SHP77 treated with DMSO at 0.1 percent for 48 hours (cell line): ENCODE measurements around the gene TRMU.

ENCODE experiments used
- DNase-seq: peaks from one replicate; lab custom pipeline; 2025; lab: John Stamatoyannopoulos, UW

The TRMU gene

DNA sequence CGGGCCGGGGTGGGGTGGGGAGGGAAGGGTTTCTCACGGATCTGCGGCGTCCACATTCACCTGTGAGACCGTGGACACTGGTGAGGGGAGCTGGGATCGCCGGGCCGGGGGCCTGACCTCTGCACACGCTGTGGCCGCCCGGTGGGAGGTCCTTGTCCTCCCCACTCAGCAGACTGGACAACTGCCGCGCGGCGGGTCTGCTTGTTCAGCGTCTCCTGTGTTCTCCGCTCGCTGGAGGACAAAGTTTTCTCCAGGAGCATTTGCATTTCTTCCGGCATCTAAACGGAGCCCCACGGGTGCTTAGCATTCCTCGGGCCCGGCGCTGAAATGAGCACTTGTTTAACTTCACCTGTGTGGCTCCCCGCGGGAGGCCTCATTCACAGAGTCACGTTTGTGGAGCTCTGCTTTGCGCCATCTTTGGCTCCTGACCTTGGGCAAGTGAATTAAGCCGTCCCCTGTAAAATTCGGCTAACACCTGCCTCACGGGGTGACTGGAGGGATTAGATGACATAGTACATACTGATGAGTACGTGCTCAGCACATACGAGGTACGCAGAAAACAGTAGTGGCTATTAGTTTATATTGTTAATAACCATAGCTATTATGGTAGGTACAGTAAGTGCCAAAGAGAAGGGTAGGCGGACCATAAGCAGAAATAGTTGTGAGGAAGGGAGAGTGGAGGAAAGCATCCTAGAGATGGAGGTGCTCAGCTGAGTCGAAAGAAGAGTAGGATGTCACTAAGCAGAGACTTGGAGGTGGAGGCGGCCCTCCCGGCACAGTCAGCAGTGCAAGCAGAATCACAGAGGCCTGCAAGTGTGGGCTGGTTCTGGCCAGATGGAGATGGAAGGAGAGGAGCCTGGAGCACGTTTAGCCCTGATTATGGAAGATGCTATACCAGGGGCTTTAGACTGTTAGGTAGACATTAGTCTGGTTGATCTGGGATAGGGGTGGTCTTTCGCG lies 885 bp downstream of the TRMU start:
- no peak for DNase-seq

DNA sequence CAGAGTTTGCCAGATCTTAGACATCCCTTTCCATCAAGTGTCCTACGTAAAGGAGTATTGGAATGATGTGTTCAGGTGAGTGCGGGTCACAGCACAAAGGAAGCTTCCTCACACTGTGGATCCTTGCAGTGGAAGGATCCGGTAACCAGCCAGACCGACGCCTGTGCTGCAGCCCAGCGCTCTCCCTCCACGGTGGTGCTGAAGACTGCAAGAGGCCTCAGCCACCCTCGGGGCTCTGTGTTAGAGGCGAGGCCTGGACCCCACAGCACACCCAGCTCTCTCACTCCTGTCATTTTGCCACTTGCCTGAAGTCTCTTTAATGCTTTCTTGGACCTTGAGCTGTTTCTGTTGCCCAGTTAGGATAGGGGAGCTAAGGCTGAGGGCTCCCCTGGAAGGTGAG lies 2.4 kb downstream of the TRMU start:
- DNase-seq: no peak

DNA sequence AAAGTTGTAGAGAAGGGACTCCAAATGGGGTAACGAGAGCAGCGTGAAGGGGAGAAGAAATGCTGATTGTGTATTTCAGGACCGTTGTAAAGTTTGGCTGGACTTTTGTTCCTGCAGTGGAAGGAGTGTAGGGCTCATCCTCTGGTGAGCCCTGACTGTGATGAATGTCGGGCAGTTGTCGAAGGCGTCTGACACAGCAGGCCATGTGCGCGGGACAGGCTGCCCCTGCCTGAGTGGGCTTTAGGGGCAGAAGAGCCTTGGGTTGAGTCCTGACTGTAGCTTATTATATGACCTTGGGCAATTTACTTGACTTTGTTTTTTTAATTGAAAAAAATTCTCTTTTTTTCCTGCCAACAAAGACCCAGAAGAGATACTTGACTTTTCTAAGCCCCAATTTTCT lies 3.1 kb downstream of the TRMU start:
- DNase-seq: no peak

DNA sequence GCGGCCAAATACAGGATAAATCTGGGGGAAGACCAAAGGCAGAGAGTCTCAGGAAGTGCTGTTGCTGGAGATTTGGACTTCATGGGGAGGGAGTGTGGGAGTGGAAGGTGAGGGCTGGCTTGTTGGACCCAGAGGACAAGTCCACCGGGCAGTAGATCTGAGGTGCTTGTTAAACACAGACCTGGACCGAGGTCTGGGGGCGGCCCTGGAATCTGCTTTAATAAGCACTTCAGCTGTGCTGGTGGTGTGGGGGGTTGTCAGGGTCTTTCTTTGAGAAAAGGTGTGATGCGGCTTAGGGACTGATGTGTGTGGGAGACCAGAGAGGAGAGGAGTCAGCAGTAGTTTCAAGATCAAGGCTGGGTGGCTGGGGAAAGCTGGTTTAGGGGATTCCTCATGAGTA lies 4.4 kb downstream of the TRMU start:
- DNase-seq: no peak

- DNase-seq: no peak
These were observed 5.2 kb downstream of the TRMU start for GRCh38 chr22:46340676-46341075.

GRCh38 chr22:46346680-46347405 lies 11.3 kb downstream of the TRMU start:
- DNase-seq: no peak

DNA sequence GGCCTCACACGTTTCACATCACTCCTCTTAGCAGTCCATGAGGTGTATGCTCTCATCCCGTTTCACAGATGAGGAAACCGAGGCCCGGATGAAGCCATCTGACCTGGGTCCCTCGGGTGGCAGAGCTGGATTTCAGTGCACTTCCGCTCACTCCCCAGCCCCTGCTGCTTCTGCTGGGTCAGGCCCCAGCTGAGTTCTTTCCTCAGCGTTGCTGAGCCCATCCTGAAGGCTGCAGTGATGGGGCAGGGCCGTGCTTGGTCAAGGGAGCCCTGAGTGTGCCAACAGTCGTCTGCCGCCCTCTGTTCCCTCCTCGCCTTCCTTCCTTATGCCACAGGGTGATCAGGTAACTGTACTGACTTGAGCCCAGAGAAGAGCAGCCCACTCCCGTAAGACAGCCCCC lies 12.1 kb downstream of the TRMU start:
- DNase-seq: no peak

DNA sequence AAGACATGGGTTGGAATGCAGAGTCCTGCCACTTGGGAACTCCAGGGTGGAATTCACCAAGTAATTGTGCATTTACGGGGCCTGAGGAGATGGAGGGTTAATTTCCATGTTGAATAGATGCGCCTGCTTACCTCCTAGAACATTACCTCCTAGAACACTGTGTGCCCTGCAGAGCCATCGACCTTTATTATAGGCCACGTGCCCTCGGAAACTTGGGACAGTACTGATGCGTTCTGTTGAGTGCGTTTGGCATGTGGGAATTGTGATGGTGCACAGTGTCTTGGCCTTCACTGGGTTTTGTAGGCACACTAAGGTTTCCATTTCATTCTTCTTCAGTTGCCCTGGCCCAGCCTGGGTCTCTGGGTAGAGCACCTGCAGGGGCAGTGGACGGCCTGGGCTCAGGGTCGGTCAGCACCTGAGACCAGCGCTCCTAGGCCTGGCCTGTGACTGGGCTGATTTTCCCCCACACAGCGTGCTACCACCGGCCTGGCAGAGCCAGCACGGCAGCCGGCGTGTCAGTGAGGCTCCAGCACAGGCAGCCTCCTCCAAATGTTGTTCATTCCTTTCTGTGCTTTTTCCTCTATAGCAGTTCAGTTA lies 12.7 kb downstream of the TRMU start:
- no peak for DNase-seq

- no peak for DNase-seq
These were observed 13.7 kb downstream of the TRMU start for GRCh38 chr22:46349238-46349637.

GRCh38 chr22:46349681-46350080 lies 14.2 kb downstream of the TRMU start:
- DNase-seq: no peak

GRCh38 chr22:46350121-46350520 lies 14.6 kb downstream of the TRMU start:
- DNase-seq: no peak

- no peak for DNase-seq
These were observed 15.1 kb downstream of the TRMU start for GRCh38 chr22:46350646-46351045.

GRCh38 chr22:46351131-46351735 lies 15.7 kb downstream of the TRMU start:
- DNase-seq: no peak

DNA sequence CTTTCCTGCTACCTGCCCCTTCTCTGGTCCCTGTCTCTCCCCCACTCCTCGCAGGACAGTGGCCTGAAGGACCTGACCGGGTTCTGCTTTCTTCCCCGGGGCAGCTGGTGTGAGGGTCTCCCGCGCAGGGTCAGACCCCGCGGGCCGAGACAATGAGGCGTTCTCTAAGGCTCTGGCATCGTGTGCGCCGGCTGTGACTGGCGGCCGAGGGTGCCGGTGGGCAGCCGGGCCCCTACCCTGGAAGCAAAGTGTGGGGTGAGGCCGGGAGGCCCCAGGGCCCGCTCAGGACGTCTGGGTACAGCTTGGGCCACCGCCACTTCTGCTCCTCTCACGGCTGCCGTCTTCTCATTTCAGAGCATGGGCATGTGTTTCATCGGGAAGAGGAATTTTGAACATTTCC lies 16.3 kb downstream of the TRMU start:
- no peak for DNase-seq

DNA sequence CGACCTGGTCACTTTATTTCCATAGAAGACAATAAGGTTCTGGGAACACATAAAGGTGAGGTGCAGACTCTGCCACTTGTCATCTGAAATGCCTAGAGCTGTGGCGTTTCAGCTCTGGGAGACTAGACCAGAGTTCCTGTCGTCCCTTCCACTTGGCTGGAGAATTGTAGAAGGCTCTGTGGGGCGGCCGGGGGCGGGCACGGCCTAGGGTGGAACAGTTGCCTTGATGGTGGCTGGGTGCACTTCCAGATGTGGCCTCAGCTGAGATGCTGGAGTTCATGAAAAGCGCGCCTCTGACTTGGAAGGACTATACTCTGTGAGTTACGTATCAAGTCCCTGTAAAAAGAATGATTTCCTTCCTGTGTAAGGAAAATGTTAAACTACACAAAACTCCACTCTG lies 16.8 kb downstream of the TRMU start:
- DNase-seq: no peak

DNA sequence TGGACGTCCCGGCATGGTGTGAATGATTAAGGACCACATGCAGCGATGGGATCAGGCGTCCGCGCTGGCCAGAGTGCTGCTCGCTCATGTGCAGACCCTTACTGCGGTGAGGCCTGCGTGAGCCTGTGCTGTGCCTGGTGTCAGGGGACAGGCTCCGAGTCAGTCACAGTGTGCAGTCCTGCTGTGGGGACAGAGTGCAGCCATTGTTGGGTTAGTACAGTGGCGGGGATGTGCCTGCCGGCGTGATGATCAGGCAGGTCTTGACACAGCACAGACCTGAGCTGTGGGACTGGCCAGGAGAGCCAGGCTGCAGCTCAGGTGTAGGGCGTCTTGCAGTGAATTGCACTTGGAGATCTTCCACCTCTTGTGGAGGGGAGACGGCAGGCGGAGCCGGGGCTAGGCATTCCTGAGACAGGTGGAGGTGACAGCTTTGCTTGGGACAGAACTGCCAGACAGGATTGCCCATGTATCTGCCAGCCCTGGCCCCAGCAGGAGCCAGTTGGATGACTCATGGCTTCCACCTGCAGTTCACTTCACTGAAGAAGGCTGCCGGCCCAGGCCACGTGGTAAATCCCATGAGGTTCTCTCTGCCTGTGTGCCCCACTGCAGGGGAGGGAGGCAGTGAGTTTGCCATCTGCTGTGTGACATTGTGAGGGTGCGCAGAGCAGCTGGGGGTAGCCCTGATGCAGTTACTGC lies 17.3 kb downstream of the TRMU start:
- DNase-seq: peak; percentile 18

DNA sequence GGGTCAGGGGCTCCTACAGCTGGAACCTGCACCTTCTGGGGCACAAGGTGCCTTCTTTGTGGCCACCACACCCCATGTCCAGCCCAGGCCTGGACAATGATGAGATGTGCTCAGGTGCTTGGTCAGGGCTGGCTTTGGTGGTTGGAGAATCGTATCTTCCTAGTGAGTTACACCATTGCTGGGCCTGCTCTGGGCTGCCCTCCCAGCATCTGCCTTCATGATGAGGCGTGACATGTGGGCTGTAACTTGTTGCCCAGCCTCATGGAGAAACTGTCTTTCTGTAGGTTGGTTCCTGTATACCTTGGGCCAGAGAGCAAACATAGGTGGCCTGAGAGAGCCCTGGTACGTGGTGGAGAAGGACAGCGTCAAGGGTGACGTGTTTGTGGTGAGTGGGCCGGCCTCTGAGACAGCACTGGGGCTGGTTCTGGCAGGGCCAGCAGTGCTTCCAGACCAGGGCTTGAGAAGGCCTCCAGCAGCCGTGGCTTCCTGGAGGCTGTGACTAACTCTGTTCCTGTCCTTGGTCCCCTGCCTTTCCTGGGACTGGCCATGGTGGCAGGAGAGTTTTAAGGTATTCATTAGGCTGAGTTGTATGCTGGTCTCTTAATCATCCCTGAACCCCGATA lies 18.1 kb downstream of the TRMU start:
- no peak for DNase-seq

DNA sequence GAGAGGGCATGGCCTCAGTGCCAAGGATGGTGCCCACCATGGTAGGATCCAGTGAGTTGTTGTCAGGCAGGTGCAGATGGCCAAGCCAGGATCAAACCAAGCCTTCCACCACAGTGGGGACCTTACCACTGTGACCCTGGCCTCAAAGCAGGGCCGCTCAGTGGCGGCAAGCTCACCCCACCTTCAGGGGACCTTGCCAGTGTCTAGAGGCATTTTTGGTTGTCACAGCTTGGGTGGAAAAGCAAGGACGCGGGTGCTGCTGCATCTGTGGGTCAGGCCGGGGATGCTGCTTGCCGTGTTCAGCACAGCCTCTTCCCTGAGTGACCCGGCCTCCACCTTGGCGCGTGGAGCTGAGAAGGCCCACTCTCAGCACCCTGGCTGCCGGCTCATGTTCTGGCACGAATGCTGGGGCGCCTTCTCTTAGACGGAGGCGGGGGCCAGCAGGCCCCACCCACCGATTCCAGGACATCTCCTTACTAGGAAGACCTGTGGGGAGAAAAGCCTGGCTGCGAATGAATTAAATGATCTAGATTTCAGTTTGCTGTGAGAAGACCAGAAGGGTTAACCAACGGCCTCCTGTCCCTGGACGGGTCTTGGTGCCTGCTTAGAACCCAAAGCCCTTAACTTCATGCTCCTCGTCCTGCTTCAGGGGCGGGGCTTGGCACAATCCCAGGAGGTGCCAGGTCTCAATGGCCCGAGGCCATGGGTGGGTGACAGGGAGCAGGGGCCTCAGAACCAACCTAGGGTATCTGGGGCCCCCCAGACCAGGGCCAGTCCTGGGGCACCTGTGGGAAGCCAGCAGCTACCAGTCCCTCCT lies 18.9 kb downstream of the TRMU start:
- no peak for DNase-seq

- no peak for DNase-seq
These were observed 19.4 kb downstream of the TRMU start for GRCh38 chr22:46354993-46355305.

DNA sequence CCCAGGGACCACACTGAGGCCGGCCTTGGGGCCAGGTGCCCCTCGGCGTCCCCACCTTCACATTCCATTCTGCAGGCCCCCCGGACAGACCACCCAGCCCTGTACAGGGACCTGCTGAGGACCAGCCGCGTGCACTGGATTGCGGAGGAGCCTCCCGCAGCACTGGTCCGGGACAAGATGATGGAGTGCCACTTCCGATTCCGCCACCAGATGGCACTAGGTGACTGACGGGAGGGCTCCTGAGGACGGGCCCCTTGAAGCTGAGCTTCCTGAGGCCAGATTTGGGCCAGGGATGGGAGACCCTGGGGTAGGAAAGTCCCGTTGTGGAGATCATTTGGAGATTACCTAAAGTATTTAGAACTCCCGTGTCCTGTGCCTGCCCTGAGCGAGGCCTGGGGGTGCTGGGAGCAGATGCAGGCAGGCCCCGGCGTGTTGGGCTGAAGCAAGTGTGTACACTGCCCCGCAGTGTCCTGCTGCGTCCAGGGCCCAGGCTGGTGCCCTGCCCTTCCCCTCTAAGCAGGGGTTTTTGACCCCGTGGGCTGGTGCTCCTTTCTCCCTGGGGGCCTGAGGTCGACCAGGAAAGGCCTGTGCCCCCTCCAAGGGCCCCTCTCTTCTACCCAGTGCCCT lies 20.0 kb downstream of the TRMU start:
- peak; percentile 7 for DNase-seq
